CD4-positive, alpha-beta T cell treated with Interleukin-17A for 1 hour (primary cell): ENCODE data around the gene UTF1.

Experiments used
- DNase-seq: peaks from one replicate; pipeline ENCODE4 v3.0.0-alpha.2; 2020

UTF1 gene

GRCh38 chr10:133196936-133197758, 32.9 kb upstream of the UTF1 start:
- DNase-seq = no peak

DNA sequence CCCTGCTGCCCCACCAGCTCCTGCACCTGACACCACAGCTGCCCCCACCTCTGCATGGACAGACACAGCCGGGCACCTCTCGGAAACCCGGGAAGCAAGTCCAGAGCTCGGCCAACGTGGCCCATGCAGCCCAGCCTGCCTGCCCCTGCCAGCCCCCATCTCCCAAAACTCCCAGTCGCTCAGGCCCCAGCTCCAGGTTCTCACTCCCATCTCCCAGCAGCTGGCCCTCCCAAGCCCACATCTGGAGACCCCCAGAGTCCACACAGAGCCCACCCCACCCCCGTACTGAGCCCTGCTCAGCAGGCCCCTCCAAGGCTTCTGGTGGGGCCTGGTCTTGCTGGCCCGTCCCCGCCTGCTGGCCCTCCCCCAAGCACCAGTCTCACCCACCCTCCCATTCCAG, 32.2 kb upstream of the UTF1 start:
- no peak for DNase-seq

GRCh38 chr10:133198206-133198605, 31.8 kb upstream of the UTF1 start:
- no peak for DNase-seq

DNA sequence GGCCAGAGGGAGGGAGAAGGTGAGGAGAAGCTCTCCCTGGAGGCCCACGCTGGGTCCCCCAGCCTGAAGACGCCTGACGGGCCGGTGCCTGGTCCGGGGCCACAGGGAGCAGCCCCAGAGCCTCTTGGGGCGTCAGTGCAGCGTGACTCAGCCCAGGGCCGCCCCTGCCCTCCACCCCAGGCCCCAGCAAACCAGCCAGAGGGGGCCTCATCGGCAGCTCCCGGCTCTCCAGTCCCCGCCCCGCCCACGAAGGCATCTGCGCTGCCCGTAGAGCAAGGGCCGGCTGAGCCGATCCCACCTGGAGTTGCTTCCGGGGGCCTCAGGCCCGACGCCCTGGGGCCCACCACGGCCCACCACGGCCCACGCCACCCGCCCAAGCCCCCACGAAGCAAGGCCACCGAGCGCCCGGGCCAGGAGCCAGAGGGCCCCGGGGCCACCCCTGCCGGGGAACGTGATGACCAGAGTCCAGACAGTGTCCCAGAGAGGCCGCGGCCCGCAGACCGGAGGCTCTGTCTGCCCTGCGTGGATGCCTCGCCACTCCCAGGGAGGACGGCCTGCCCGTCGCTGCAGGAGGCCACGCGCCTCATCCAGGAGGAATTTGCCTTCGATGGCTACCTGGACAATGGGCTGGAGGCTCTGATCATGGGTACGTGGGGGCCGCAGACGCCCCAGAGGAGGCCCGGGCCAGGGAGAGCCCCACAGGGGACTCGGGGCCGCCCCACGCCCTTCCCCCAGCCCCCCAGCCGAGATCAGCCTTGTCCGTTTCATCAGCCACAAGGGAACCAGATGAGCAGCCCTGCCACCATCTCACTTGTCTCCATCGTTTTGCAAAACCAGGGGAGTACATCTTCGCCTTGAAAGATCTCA, 31.2 kb upstream of the UTF1 start:
- DNase-seq = no peak

DNA sequence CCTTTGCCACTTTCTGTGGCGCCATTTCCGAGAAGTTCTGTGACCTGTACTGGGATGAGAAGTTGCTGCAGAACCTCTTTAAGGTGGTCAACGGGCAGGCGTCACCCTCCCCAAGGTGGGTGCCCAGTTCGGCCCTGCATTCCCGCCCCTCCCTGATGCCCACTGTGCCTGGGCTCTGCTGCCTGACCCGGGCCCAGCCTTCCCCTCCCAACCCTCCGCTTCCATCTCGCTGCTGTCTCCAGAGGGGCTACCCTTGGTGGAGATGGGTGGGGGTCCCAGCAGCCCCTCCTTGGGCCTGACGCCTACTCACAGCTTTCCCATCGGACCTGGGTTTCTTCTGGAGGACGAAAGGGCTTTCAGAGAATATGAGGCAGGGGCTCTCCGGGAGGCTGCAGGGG, 30.5 kb upstream of the UTF1 start:
- no peak for DNase-seq

DNA sequence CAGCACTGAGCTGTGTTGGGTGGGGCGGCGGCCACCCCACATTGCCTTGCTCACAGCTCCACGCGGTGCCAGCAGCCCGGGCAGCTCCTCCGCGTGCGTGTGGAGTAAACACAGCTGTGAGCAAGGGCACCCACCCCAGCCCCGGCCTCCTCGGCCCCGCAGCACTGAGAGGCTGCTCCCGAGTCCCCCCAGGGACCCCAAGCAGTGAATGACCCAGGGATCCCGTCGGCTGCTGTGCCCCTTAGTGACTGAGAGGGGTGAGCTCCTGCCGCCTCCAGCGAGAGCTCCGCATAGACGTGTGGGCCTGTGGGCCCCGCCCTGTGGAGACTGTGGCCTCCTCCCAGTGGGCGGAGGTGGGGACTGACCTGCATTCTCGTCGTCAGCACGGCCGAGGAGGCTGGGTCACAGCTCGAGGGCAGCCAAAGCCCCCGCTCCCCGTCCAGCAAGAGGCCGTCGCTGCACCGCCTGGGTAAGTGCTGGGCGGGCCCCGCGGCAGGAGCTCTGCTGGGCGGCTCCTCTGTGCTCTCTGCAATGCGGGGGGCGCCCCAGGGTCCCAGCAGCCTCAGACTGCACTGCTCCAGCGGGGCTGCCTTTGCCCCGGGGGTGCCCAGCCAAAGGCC, 29.9 kb upstream of the UTF1 start:
- no peak for DNase-seq

GRCh38 chr10:133200621-133201031, 29.4 kb upstream of the UTF1 start:
- no peak for DNase-seq

GRCh38 chr10:133201151-133201947, 28.7 kb upstream of the UTF1 start:
- DNase-seq = no peak

DNA sequence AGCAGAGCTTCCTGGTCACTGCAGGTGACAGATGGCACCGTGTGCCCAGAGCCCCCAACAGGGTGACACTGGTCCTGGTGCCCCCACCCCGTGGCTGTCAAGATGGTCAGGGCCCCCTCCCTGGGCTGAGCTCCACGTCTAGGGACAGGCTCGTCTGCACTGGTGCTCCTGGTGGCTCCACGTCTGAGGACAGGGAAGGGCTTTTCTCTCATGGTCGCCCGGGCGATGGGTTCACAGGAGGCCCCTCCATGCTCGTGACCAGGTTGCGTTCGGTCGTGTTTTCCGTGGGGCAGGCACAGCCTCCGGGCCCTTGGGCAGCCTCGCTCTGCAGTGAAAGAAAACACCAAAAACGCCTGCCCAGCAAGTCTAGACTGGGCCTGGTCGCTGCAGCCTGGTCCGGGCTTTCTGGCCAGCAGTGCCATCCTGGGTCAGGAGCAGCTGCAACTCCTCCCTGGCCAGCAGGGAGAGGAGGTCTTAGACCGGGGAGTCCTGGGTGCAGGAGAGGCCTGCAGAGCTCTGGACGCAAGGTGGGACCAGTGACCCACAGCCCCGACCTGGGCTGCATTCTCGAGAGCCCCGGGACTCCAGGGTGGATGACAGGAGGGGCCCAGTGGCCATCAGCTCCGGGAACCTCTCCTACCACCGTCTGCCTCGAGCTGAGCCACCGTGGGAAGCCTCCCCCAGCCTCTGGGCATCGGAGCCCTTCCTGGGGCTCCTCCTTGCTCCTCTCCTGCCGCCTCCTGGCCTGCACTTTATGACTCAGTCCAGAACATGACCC, 27.9 kb upstream of the UTF1 start:
- DNase-seq = no peak

- no peak for DNase-seq
These were observed 27.0 kb upstream of the UTF1 start for GRCh38 chr10:133202778-133203651.

GRCh38 chr10:133203652-133204195, 26.3 kb upstream of the UTF1 start:
- no peak for DNase-seq

GRCh38 chr10:133204226-133205015, 25.6 kb upstream of the UTF1 start:
- DNase-seq = no peak

DNA sequence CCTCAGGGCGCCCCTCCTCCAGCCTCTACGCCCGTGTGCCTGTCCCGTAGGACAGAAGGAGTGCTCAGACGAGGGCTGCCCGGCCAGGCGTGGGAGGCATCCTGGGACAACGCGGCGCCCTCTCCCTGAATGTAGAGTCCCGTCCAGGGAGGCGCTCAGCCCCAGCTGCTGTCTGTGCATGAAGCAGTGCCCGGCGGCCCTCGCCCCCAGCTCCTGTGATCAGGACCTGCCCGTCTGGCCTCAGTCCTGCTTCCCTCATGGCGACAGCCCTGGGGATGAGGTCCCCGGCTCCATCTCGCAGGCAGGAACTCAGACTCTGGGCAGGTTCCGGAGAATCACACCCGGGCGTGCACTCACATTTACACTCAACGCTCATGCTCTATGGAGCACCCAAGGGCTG, 24.9 kb upstream of the UTF1 start:
- no peak for DNase-seq

DNA sequence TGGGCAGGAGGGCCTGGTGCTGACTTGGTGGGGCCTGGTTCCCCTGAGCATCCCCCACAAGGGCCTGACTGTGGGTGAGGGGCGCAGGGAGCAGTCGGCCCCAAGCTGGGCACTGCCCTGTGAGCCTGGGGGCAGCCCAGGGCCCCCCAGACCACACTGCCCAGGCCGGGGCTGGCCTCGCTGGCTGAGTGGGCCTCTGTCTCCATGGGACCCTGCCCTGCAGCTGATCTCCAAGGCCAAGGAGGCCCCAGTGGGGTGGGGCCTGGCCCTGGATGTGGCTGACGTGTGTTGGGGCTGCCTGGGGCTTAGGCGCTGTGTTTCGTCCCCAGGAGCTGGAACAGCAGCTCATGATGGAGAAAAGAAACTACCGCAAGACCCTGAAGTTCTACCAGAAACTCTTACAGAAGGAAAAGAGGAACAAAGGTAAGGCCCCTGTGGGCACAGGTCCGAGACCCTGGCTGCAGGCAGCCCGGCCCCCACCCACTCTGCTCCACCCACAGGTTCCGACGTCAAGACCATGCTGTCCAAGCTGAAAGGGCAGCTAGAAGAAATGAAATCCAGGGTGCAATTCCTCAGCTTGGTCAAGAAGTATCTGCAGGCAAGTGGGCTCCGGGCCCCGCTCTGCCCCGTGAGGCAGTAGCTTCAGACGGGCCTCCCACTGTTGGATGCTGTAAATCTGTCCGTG, 23.5 kb upstream of the UTF1 start:
- no peak for DNase-seq

DNA sequence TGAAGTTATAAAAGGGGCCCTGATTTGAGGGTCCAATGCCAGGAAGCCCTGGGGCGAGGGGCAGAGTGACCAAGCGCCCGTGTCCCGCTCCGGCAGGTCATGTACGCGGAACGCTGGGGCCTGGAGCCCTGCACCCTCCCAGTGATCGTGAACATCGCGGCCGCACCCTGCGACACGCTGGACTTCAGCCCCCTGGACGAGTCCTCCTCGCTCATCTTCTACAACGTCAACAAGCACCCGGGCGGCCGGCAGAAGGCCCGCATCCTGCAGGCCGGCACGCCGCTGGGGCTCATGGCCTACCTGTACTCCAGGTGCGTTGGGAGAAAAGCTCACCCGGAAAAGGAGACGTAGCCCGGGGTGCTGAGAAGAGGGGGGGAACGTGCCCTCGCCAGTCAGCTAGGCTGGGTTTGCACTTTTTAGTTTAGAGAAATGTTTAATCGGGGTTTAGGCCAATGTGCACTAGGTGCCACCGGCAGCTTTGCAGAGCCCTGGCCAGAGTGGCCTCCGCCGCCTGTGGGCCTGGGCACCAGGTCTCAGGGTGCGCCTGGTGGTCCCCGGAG, 22.9 kb upstream of the UTF1 start:
- no peak for DNase-seq

DNA sequence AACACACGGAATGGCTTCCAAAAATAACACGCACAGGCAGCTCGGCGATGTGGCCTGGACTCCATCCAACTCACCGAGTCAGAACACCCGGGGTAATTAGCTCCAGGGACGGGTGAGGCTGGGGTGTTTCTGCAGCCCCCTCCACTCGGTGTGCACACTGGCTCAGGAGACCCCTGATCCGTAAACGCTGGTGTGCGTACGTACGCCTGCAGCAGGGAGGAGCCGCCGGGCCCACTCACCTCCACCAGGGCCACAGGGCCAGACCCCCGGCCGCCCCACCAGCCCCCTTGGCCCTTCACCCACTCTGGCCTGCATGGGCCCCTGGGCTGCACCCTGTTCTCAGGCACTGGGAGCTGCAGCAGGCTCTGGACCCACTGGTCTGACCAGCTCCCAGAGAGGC, 22.4 kb upstream of the UTF1 start:
- DNase-seq = no peak

DNA sequence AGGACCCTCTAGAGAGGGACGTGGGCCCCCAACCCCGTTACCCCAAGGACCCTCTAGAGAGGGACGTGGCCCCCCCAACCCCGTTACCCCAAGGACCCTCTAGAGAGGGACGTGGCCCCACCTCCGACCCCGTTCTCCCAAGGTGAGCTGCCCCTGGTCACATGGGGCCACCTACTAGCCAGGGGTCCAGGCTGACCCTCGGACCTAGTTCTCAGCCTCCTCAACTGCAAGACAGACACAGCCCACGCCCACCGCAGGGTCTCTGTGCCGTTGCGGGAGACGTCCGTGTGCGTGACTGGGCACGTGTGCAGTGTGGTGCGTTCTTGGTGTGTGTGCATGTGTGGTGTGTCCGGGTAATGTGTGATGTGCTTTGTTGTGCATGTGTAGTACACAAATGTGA, 21.6 kb upstream of the UTF1 start:
- DNase-seq = no peak

DNA sequence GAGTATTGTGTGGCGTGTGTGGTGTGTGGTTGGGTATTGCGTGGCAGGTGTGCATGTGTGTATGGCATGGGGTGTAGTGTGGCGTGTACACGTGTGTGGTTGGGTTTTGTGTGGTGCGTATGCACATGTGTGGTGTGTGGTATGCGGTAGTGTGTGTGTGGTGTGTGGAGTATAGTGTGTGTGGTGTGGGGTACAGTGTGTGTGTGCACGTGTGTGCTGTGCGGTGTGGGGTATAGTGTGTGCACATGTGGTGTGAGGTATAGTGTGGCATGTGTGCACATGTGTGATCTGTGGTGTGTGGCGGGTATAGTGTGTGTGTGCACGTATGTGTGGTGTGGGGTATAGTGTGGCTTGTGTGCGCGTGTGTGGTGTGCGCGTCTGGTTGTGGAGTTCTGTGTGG, 20.9 kb upstream of the UTF1 start:
- no peak for DNase-seq

DNA sequence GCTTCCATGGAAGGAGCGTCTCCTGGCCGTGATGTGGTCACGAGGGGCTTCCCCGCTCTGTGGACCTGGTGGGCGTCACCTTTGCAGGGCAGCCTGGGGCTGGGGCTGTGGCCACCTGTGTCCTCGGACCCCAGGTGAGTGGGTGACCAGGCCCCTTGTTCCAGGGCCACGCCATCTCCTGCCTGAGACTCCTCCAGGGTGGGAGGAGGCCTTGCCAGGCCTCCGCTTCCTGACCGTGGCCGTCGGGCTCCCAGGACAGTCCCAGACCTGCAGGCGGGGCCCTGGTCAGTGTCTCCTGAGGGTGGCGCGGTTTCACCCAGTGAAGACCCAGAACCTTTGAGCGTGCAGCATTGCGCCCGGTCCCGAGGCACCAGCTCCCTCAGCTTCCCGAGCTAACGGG, 20.4 kb upstream of the UTF1 start:
- no peak for DNase-seq
